Ectodermal cell (in vitro differentiated cells): ENCODE measurements around the gene PHF19.

Experiments
- H3K27ac ChIP-seq: 2 replicates; pipeline ENCODE4 v1.7.0; 2013; ENCODE audit warnings: mild to moderate bottlenecking, low read depth, low read length; ENCODE audit not compliant: insufficient read depth, poor library complexity, severe bottlenecking
- H3K27me3 ChIP-seq: 2 replicates; pipeline ENCODE4 v1.7.0; 2013; ENCODE audit warnings: mild to moderate bottlenecking, low read length; ENCODE audit not compliant: insufficient read depth, control insufficient read depth, poor library complexity, severe bottlenecking
- H3K36me3 ChIP-seq: one replicate; pipeline ENCODE4 v1.7.0; 2013; ENCODE audit warnings: low read length; ENCODE audit not compliant: control insufficient read depth, insufficient read depth
- H3K4me1 ChIP-seq: one replicate; pipeline ENCODE4 v1.7.0; 2013; ENCODE audit warnings: low read length; ENCODE audit not compliant: control insufficient read depth, insufficient read depth
- H3K4me3 ChIP-seq: 2 replicates; pipeline ENCODE4 v1.7.0; 2013; ENCODE audit warnings: low read depth, low read length, control low read depth; ENCODE audit not compliant: insufficient read depth
- H3K9me3 ChIP-seq: 2 replicates; pipeline ENCODE4 v1.7.0; 2013; ENCODE audit warnings: mild to moderate bottlenecking, low read length, moderate library complexity; ENCODE audit not compliant: control insufficient read depth
- WGBS, 2 experiments: methylation state at CpG; one replicate each; pipeline ENCODE4 v1.1.7; 2013; ENCODE audit warnings: missing lambda C conversion rate in 2 of 2; 5-methylcytosine and 5-hydroxymethylcytosine counted together

The PHF19 gene

DNA sequence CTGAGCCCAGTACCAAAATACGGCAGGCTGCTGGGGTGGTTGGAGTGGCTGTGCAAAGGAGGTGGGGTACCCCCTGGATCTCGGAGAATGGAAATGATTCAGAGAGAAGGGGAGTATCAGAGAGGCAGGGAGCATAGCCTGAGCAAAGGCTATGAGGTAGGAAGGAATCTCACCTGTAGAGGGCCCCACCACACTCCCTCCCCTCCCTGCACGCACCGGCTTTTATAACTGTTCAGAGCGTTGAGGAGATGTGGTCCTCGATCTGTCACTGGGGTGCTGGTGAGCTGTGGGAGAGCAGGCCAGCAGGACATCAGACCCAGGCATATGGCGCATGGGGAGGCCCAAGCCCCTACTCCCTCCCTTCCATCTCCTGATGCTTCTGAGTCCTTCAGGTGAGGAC, 13.2 kb downstream of the PHF19 start:
- H3K4me1 ChIP-seq, result no peaks in the 10 kb centered on the region
- H3K27me3 ChIP-seq, result no peaks in the 10 kb centered on the region
- whole genome bisulfite sequencing, 2 experiments, result 88 to 89% methylated on average over 7 of the region's 7 CpGs
- H3K27ac ChIP-seq, result no peak overlapping the region
- H3K4me3 ChIP-seq, result no peak overlapping the region
- H3K36me3 ChIP-seq, result peaks cover 10% of the 10 kb centered on the region
- H3K9me3 ChIP-seq, result no peaks in the 10 kb centered on the region

- H3K36me3 ChIP-seq, result peaks cover 10% of the 10 kb centered on the region
- no peak overlapping the region for H3K4me3 ChIP-seq
- 92% methylated on average over 12 of the region's 12 CpGs for WGBS, 2 experiments
- no peak overlapping the region for H3K27ac ChIP-seq
- no peaks in the 10 kb centered on the region for H3K9me3 ChIP-seq
- no peaks in the 10 kb centered on the region for H3K4me1 ChIP-seq
- H3K27me3 ChIP-seq, result no peaks in the 10 kb centered on the region
Observed at GRCh38 chr9:120862452-120862851, 14.5 kb downstream of the PHF19 start.

DNA sequence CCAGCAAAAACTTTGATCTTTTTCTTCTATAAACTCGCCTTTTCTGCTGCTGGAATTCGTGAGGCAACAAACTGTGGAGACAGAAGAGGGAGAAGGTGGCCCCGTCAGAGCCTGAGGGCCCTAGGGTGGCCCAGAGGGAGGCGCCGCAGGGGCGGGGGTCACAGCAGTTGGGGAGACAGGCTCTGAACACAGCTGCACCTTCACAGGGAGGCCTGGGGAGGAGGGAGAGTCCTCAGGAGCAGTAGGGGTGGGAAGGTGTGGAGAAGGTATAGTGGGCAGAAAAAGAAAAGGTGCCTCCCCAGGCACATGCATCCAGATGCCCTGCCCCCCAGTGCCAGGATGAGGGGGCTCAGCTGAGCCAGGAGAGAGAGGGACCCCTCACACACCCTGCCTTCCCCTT, 15.1 kb downstream of the PHF19 start:
- Histone ChIP-seq H3K27ac (no peak overlapping the region), H3K9me3 (no peaks in the 10 kb centered on the region), H3K27me3 (no peaks in the 10 kb centered on the region), H3K4me1 (no peaks in the 10 kb centered on the region), H3K36me3 (peaks cover 10% of the 10 kb centered on the region), H3K4me3 (no peak overlapping the region)
- 95 to 97% methylated on average over 6 of the region's 6 CpGs for WGBS, 2 experiments

GRCh38 chr9:120860083-120860482, 16.9 kb downstream of the PHF19 start:
- Histone ChIP-seq H3K9me3 (no peaks in the 10 kb centered on the region), H3K27me3 (no peaks in the 10 kb centered on the region), H3K36me3 (peaks cover 10% of the 10 kb centered on the region), H3K27ac (no peak overlapping the region), H3K4me1 (no peaks in the 10 kb centered on the region), H3K4me3 (no peak overlapping the region)
- WGBS, 2 experiments, result 94 to 96% methylated on average over 11 of the region's 11 CpGs

- Histone ChIP-seq H3K27ac (no peak overlapping the region), H3K4me3 (no peak overlapping the region), H3K9me3 (no peaks in the 10 kb centered on the region), H3K27me3 (no peaks in the 10 kb centered on the region), H3K36me3 (peaks cover 10% of the 10 kb centered on the region), H3K4me1 (no peaks in the 10 kb centered on the region)
- WGBS, 2 experiments, result 92 to 93% methylated on average over 6 of the region's 6 CpGs
Observed at GRCh38 chr9:120859361-120859760, 17.6 kb downstream of the PHF19 start.

GRCh38 chr9:120857902-120858301, 19.1 kb downstream of the PHF19 start:
- Histone ChIP-seq H3K27me3 (no peaks in the 10 kb centered on the region), H3K4me3 (no peak overlapping the region), H3K27ac (no peak overlapping the region), H3K4me1 (no peaks in the 10 kb centered on the region), H3K9me3 (no peaks in the 10 kb centered on the region), H3K36me3 (peaks cover 10% of the 10 kb centered on the region)
- WGBS, 2 experiments, result 95 to 97% methylated on average over 10 to 11 of the region's 11 CpGs

DNA sequence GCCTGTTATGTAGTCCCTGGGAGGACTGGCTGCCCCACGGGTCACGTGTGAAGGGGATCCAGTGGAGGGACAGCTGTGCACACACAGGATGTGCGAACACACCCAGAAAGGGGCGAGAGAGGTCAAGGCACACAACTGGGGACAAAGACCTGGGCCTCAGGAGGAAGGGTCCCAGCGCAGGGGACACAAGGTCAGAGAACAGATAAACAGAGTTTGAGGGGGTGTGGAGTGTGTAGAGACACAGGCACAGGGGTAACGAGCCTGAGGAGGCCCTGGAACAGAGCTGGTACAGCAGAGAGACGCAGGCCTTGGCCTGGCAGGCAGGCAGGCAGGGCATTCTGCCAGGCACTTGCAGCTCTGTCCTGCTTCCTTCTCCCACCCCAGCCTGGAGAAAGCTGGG, 19.5 kb downstream of the PHF19 start:
- 94 to 96% methylated on average over 7 of the region's 7 CpGs for WGBS, 2 experiments
- Histone ChIP-seq H3K36me3 (peaks cover 10% of the 10 kb centered on the region), H3K27me3 (no peaks in the 10 kb centered on the region), H3K27ac (no peak overlapping the region), H3K4me3 (no peak overlapping the region), H3K9me3 (no peaks in the 10 kb centered on the region), H3K4me1 (peaks cover 2% of the 10 kb centered on the region)

DNA sequence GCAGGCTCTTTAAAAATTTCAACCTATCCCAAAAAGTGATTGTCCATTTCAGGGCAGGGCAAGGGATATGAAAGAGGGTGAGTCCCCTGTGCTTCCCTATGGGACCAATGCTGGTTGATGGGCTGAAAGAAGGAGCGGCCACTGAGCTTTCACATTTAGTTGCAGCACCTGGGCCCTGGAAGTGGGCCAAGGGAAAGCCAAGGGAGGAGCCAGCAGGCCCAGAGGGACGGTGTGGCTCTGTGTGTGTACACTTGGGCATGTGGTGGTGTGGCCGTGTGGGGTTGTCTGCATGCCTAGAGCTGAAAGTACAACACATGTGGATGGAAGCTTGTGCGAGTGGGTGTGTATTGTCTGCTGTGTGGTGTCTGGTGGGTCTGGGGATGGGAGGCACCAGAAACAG, 20.3 kb downstream of the PHF19 start:
- Histone ChIP-seq H3K27ac (no peak overlapping the region), H3K4me3 (no peak overlapping the region), H3K36me3 (peaks cover 10% of the 10 kb centered on the region), H3K27me3 (no peaks in the 10 kb centered on the region), H3K4me1 (peaks cover 8% of the 10 kb centered on the region), H3K9me3 (no peaks in the 10 kb centered on the region)
- 90 to 93% methylated on average over 4 of the region's 4 CpGs for WGBS, 2 experiments

GRCh38 chr9:120855827-120856670, 20.9 kb downstream of the PHF19 start:
- WGBS, 2 experiments, result 93 to 94% methylated on average over 7 of the region's 7 CpGs
- no peaks in the 10 kb centered on the region for H3K9me3 ChIP-seq
- no peak overlapping the region for H3K4me3 ChIP-seq
- H3K36me3 ChIP-seq, result peaks cover 8% of the 10 kb centered on the region
- no peak overlapping the region for H3K27ac ChIP-seq
- H3K27me3 ChIP-seq, result no peaks in the 10 kb centered on the region
- H3K4me1 ChIP-seq, result peaks cover 14% of the 10 kb centered on the region

DNA sequence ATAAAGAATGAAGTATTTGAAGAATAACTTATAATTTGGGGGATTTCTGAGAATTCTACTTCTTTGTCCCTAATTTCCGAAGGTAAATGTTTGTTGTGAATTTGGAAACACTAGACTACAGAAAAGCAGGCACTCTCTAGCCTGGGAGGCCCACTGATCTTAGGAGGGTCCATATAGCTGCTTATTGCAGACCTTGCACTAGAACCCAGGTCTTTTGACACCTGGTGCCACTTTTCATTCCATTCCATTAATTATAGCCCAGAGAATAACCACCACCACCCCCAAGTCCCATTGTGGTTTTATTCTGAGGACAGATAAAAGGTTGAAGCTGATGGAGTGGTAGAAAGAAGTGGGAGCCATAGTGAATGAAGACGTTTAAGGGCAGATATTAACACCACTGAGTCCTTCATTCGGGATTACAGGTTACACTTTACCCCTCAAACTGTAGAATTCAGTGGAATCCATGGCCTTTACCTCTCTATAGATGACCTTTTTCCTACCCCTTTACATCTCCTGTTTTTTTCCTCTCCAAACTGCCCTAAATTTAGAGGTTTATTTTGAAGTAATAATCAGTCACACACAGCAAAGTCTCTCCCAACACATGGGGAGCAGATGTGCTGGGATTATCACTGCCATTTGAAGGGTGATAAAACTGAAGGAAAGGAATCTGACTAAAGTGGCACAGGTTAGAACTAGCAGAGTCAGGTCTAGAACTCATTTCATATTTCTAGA, 22.2 kb downstream of the PHF19 start:
- Histone ChIP-seq H3K27me3 (no peaks in the 10 kb centered on the region), H3K36me3 (peaks cover 3% of the 10 kb centered on the region), H3K9me3 (no peaks in the 10 kb centered on the region), H3K4me1 (peaks cover 14% of the 10 kb centered on the region), H3K4me3 (no peak overlapping the region), H3K27ac (no peak overlapping the region)
- WGBS, 2 experiments, result 87 to 88% methylated on average over 3 of the region's 3 CpGs
